HL-60 (cell line): Measurements from ENCODE around the gene ICAM5.
"Not testable (repeated sequence)": the region's sequence is repeated elsewhere in the genome, so short reads cannot be mapped to it uniquely, and the experiment has no call there.

Source experiments
- DNase-seq, 2 experiments: peaks; one replicate each; pipeline ENCODE4 v3.0.0-alpha.2; 2010 to 2020; ENCODE audit warnings: low read depth in 1 of 2, low spot score in 1 of 2
- H3K27ac ChIP-seq: fragments of 250-450 bp; sonication (Bioruptor Pico); replicated peaks from 2 replicates; pipeline ENCODE4 v1.5.1; 2020; ENCODE audit warnings: mild to moderate bottlenecking, moderate library complexity
- H3K27me3 ChIP-seq: fragments of 250-450 bp; sonication (Bioruptor Pico); 2 replicates; pipeline ENCODE4 v1.5.1; 2021; ENCODE audit warnings: mild to moderate bottlenecking, moderate library complexity; ENCODE audit not compliant: insufficient read depth, poor library complexity, severe bottlenecking
- H3K4me3 ChIP-seq: replicated peaks from 2 replicates; pipeline ENCODE4 v1.5.1; 2011; ENCODE audit warnings: mild to moderate bottlenecking, control low read depth, low read length; ENCODE audit not compliant: insufficient read depth
- GABPA ChIP-seq: IDR thresholded peaks from 2 replicates; pipeline ENCODE4 v1.6.1; 2012; ENCODE audit warnings: low read depth
- POLR2AphosphoS5 ChIP-seq: IDR thresholded peaks from 2 replicates; pipeline ENCODE4 v1.6.1; 2012; ENCODE audit warnings: low read depth
- REST ChIP-seq: IDR thresholded peaks from 2 replicates; pipeline ENCODE4 v1.6.1; 2012; ENCODE audit warnings: low read depth; ENCODE audit not compliant: insufficient replicate concordance
- SPI1 ChIP-seq: IDR thresholded peaks from 2 replicates; pipeline ENCODE4 v1.6.1; 2012; ENCODE audit warnings: low read depth, mild to moderate bottlenecking, borderline replicate concordance
- TF ChIP-seq, protein P1 (sequence below): IDR thresholded peaks from one replicate; pipeline ENCODE4 v1.5.1; 2011; ENCODE audit warnings: low read length, control low read depth, inconsistent platforms; ENCODE audit not compliant: insufficient read depth

Gene ICAM5

GRCh38 chr19:10335352-10335985 lies 45.7 kb downstream of the ICAM5 start:
- no peaks in the 10 kb centered on the region for H3K27me3 ChIP-seq
- H3K27ac ChIP-seq = no peak overlapping the region
- DNase-seq = no peak
- TF ChIP-seq, protein P1, sequence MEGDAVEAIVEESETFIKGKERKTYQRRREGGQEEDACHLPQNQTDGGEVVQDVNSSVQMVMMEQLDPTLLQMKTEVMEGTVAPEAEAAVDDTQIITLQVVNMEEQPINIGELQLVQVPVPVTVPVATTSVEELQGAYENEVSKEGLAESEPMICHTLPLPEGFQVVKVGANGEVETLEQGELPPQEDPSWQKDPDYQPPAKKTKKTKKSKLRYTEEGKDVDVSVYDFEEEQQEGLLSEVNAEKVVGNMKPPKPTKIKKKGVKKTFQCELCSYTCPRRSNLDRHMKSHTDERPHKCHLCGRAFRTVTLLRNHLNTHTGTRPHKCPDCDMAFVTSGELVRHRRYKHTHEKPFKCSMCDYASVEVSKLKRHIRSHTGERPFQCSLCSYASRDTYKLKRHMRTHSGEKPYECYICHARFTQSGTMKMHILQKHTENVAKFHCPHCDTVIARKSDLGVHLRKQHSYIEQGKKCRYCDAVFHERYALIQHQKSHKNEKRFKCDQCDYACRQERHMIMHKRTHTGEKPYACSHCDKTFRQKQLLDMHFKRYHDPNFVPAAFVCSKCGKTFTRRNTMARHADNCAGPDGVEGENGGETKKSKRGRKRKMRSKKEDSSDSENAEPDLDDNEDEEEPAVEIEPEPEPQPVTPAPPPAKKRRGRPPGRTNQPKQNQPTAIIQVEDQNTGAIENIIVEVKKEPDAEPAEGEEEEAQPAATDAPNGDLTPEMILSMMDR = no peak
- TF ChIP-seq POLR2AphosphoS5 (no peak), REST (no peak), SPI1 (no peak), GABPA (no peak)
- H3K4me3 ChIP-seq = no peak overlapping the region

GRCh38 chr19:10336725-10337124 lies 47.0 kb downstream of the ICAM5 start:
- not testable (repeated sequence) for H3K4me3 ChIP-seq, H3K27ac ChIP-seq, H3K27me3 ChIP-seq, DNase-seq

DNA sequence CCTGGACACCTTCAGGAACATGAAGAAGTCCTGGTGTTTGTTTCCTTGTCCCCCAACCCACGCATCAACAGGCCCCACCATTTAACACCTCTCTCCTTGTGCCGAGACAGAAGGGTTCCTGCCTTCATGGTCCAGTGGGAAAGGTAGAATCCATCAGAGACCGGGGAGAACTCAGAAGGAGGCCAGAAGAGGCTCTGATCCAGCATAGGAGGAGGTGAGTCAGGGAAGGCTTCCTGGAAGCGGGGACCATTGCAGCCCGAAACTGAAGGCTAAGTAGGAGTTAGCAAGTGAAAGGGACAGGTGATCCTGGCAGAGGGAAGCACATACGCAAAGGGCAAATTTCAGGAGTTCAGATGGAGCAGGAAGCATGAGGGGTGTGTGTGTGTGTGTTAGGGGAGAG lies 49.2 kb downstream of the ICAM5 start:
- peak overlapping the region; percentile 76 for H3K27ac ChIP-seq
- no peak for DNase-seq
- no peaks in the 10 kb centered on the region for H3K27me3 ChIP-seq
- peak overlapping the region; percentile 72 for H3K4me3 ChIP-seq
- TF ChIP-seq GABPA (no peak), REST (no peak)
- TF ChIP-seq, protein P1 = no peak

DNA sequence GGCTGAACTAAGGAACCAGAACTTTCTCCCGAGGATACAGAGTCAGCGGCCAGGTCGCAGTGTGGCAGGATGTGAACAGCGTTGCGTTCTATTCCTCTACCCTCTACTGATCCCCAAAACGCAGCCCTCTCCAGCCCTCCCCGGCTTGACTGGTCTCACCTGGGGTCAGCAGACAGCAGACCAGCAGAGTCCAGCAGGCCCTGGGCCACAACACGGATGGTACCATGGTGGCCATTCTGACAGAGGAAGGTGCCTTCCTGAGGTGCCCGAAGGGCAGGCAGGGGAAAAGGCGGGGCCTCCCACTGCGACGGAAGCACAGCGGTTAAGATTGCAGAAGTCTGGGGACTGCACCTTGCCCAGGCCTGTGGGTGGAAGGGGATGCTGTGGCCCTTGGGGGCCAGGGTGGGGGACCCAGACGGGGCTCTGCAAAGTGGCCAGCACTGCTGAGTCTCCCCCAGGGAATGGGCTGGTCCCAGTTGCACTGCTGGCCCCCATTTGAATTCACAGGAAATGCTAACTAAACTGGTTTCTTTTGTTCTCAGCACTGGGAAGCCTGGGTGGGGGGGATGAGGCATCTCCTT lies 49.7 kb downstream of the ICAM5 start, which contains the start of gene ICAM3:
Gene ICAM3, minus strand, starts transcription at position 245 of the 581 bp plus-strand sequence. Its CDS starts 10 bp downstream, at position 235.
- DNase-seq = peak; percentile 41 to 90
- Histone ChIP-seq H3K4me3 (peak within 1 kb of the TSS; percentile 72), H3K27me3 (no peaks in the 10 kb centered on the region), H3K27ac (peak within 1 kb of the TSS; percentile 76)
- TF ChIP-seq, protein P1 = no peak
- TF ChIP-seq REST (no peak), POLR2AphosphoS5 (peak; percentile 65), SPI1 (peak; percentile 72; the same call in 1 of the 2 replicates), GABPA (no peak)
